Measurements from ENCODE around the gene MST1. TPM values are rescaled to one million over a fixed set of nuclear protein-coding genes. Genes with fewer than 3 reads are reported as not detected.

MST1 gene
- polyA plus RNA-seq, 4 donors, result 157 to 488 (median 335) TPM

GRCh38 chr3:49727154-49727923, 38.1 kb upstream of the MST1 start:
- H3K27me3 ChIP-seq (ENCODE audit: control insufficient read depth in 3 of 3, insufficient read depth in 3 of 3, low read length in 3 of 3), result no peaks in the 10 kb centered on the region
- peak in 1 of 2 donors; percentile 65 for DNase-seq
- H3K4me3 ChIP-seq (ENCODE audit: low read depth in 1 of 3, low read length in 3 of 3), result no peak overlapping the region
- H3K36me3 ChIP-seq (ENCODE audit: control insufficient read depth in 3 of 3, insufficient read depth in 2 of 3, low read depth in 1 of 3, low read length in 3 of 3), result peaks cover 6 to 69% (median 8%) of the 10 kb centered on the region in 3 donors
- no peak for FAIRE-seq
- WGBS, 3 donors, result 84 to 88% (median 86%) methylated on average over 18 to 19 of the region's 19 CpGs
- H3K9me3 ChIP-seq (ENCODE audit: control insufficient read depth in 2 of 2, insufficient read depth in 1 of 2, low read depth in 1 of 2, low read length in 1 of 2), result no peaks in the 10 kb centered on the region
- H3K4me1 ChIP-seq (ENCODE audit: control insufficient read depth in 3 of 3, insufficient read depth in 2 of 3, low read depth in 1 of 3, low read length in 2 of 3), result peaks cover 0 to 19% (median 0%) of the 10 kb centered on the region in 3 donors
- H3K27ac ChIP-seq (ENCODE audit: low read depth in 1 of 3, low read length in 2 of 3), result no peak overlapping the region

GRCh38 chr3:49725906-49726681, 36.8 kb upstream of the MST1 start:
- peak in 1 of 2 donors; percentile 83 for DNase-seq
- Histone ChIP-seq H3K9me3 (ENCODE audit: control insufficient read depth in 2 of 2, insufficient read depth in 1 of 2, low read depth in 1 of 2, low read length in 1 of 2) (no peaks in the 10 kb centered on the region), H3K27me3 (ENCODE audit: control insufficient read depth in 3 of 3, insufficient read depth in 3 of 3, low read length in 3 of 3) (no peaks in the 10 kb centered on the region), H3K4me3 (ENCODE audit: low read depth in 1 of 3, low read length in 3 of 3) (no peak overlapping the region), H3K27ac (ENCODE audit: low read depth in 1 of 3, low read length in 2 of 3) (peak overlapping the region in 2 of 3 donors; percentile 30 to 47), H3K4me1 (ENCODE audit: control insufficient read depth in 3 of 3, insufficient read depth in 2 of 3, low read depth in 1 of 3, low read length in 2 of 3) (peaks cover 0 to 19% (median 0%) of the 10 kb centered on the region in 3 donors), H3K36me3 (ENCODE audit: control insufficient read depth in 3 of 3, insufficient read depth in 2 of 3, low read depth in 1 of 3, low read length in 3 of 3) (peaks cover 4 to 72% (median 6%) of the 10 kb centered on the region in 3 donors)
- no peak for FAIRE-seq
- 54 to 77% (median 56%) methylated on average over 11 of the region's 11 CpGs for WGBS, 3 donors

- peak overlapping the region; percentile 90 to 99 (median 91) for H3K27ac ChIP-seq (ENCODE audit: low read depth in 1 of 3, low read length in 2 of 3)
- H3K27me3 ChIP-seq (ENCODE audit: control insufficient read depth in 3 of 3, insufficient read depth in 3 of 3, low read length in 3 of 3), result no peaks in the 10 kb centered on the region
- H3K4me3 ChIP-seq (ENCODE audit: low read depth in 1 of 3, low read length in 3 of 3), result peak overlapping the region in 2 of 3 donors; percentile 64 to 86
- H3K36me3 ChIP-seq (ENCODE audit: control insufficient read depth in 3 of 3, insufficient read depth in 2 of 3, low read depth in 1 of 3, low read length in 3 of 3), result peaks cover 0 to 68% (median 4%) of the 10 kb centered on the region in 3 donors
- no peaks in the 10 kb centered on the region for H3K9me3 ChIP-seq (ENCODE audit: control insufficient read depth in 2 of 2, insufficient read depth in 1 of 2, low read depth in 1 of 2, low read length in 1 of 2)
- FAIRE-seq, result no peak
- peaks cover 0 to 19% (median 0%) of the 10 kb centered on the region in 3 donors for H3K4me1 ChIP-seq (ENCODE audit: control insufficient read depth in 3 of 3, insufficient read depth in 2 of 3, low read depth in 1 of 3, low read length in 2 of 3)
- peak; percentile 46 to 55 for DNase-seq
- WGBS, 3 donors, result 20 to 25% (median 21%) methylated on average over 6 of the region's 6 CpGs
Measured at GRCh38 chr3:49724586-49724985, 35.3 kb upstream of the MST1 start.

GRCh38 chr3:49723628-49724551, 34.6 kb upstream of the MST1 start, which contains the start of gene GMPPB:
Gene GMPPB, minus strand, starts transcription at chr3:49723951. Its CDS starts 225 bp downstream, at chr3:49723726.
- WGBS, 3 donors, result 0 to 1% (median 1%) methylated on average over 95 to 102 of the region's 102 CpGs
- H3K27me3 ChIP-seq (ENCODE audit: control insufficient read depth in 3 of 3, insufficient read depth in 3 of 3, low read length in 3 of 3), result no peaks in the 10 kb centered on the region
- peak; percentile 98 for DNase-seq
- peaks cover 0 to 24% (median 0%) of the 10 kb centered on the region in 3 donors for H3K4me1 ChIP-seq (ENCODE audit: control insufficient read depth in 3 of 3, insufficient read depth in 2 of 3, low read depth in 1 of 3, low read length in 2 of 3)
- H3K27ac ChIP-seq (ENCODE audit: low read depth in 1 of 3, low read length in 2 of 3), result peak within 1 kb of the TSS; percentile 97 to 99 (median 99)
- no peaks in the 10 kb centered on the region for H3K9me3 ChIP-seq (ENCODE audit: control insufficient read depth in 2 of 2, insufficient read depth in 1 of 2, low read depth in 1 of 2, low read length in 1 of 2)
- H3K4me3 ChIP-seq (ENCODE audit: low read depth in 1 of 3, low read length in 3 of 3), result peak within 1 kb of the TSS; percentile 78 to 98 (median 86)
- H3K36me3 ChIP-seq (ENCODE audit: control insufficient read depth in 3 of 3, insufficient read depth in 2 of 3, low read depth in 1 of 3, low read length in 3 of 3), result peaks cover 0 to 64% (median 4%) of the 10 kb centered on the region in 3 donors
- no peak for FAIRE-seq

- H3K9me3 ChIP-seq (ENCODE audit: control insufficient read depth in 2 of 2, insufficient read depth in 1 of 2, low read depth in 1 of 2, low read length in 1 of 2), result no peaks in the 10 kb centered on the region
- no peaks in the 10 kb centered on the region for H3K27me3 ChIP-seq (ENCODE audit: control insufficient read depth in 3 of 3, insufficient read depth in 3 of 3, low read length in 3 of 3)
- H3K36me3 ChIP-seq (ENCODE audit: control insufficient read depth in 3 of 3, insufficient read depth in 2 of 3, low read depth in 1 of 3, low read length in 3 of 3), result peaks cover 0 to 67% (median 4%) of the 10 kb centered on the region in 3 donors
- WGBS, 3 donors, result 1% methylated on average over 19 to 20 of the region's 20 CpGs
- DNase-seq (peak; percentile 85 to 90), FAIRE-seq (no peak)
- peak overlapping the region; percentile 97 to 99 (median 99) for H3K27ac ChIP-seq (ENCODE audit: low read depth in 1 of 3, low read length in 2 of 3)
- peak overlapping the region; percentile 78 to 98 (median 86) for H3K4me3 ChIP-seq (ENCODE audit: low read depth in 1 of 3, low read length in 3 of 3)
- H3K4me1 ChIP-seq (ENCODE audit: control insufficient read depth in 3 of 3, insufficient read depth in 2 of 3, low read depth in 1 of 3, low read length in 2 of 3), result peaks cover 0 to 31% (median 0%) of the 10 kb centered on the region in 3 donors
Measured at GRCh38 chr3:49723296-49723627, 34.0 kb upstream of the MST1 start.

GRCh38 chr3:49722896-49723295, 33.6 kb upstream of the MST1 start:
- Histone ChIP-seq H3K4me1 (ENCODE audit: control insufficient read depth in 3 of 3, insufficient read depth in 2 of 3, low read depth in 1 of 3, low read length in 2 of 3) (peaks cover 0 to 34% (median 0%) of the 10 kb centered on the region in 3 donors), H3K27me3 (ENCODE audit: control insufficient read depth in 3 of 3, insufficient read depth in 3 of 3, low read length in 3 of 3) (no peaks in the 10 kb centered on the region), H3K9me3 (ENCODE audit: control insufficient read depth in 2 of 2, insufficient read depth in 1 of 2, low read depth in 1 of 2, low read length in 1 of 2) (no peaks in the 10 kb centered on the region), H3K36me3 (ENCODE audit: control insufficient read depth in 3 of 3, insufficient read depth in 2 of 3, low read depth in 1 of 3, low read length in 3 of 3) (peaks cover 0 to 68% (median 4%) of the 10 kb centered on the region in 3 donors), H3K27ac (ENCODE audit: low read depth in 1 of 3, low read length in 2 of 3) (peak overlapping the region; percentile 97 to 99 (median 99)), H3K4me3 (ENCODE audit: low read depth in 1 of 3, low read length in 3 of 3) (peak overlapping the region; percentile 78 to 98 (median 86))
- FAIRE-seq (no peak), DNase-seq (no peak)
- WGBS, 3 donors, result 39 to 67% (median 46%) methylated on average over 8 of the region's 8 CpGs

- Histone ChIP-seq H3K27me3 (ENCODE audit: control insufficient read depth in 3 of 3, insufficient read depth in 3 of 3, low read length in 3 of 3) (no peaks in the 10 kb centered on the region), H3K4me1 (ENCODE audit: control insufficient read depth in 3 of 3, insufficient read depth in 2 of 3, low read depth in 1 of 3, low read length in 2 of 3) (peaks cover 0 to 34% (median 0%) of the 10 kb centered on the region in 3 donors), H3K9me3 (ENCODE audit: control insufficient read depth in 2 of 2, insufficient read depth in 1 of 2, low read depth in 1 of 2, low read length in 1 of 2) (no peaks in the 10 kb centered on the region), H3K36me3 (ENCODE audit: control insufficient read depth in 3 of 3, insufficient read depth in 2 of 3, low read depth in 1 of 3, low read length in 3 of 3) (peaks cover 0 to 68% (median 4%) of the 10 kb centered on the region in 3 donors), H3K4me3 (ENCODE audit: low read depth in 1 of 3, low read length in 3 of 3) (no peak overlapping the region), H3K27ac (ENCODE audit: low read depth in 1 of 3, low read length in 2 of 3) (peak overlapping the region in 1 of 3 donors; percentile 99)
- DNase-seq (no peak), FAIRE-seq (no peak)
- 83 to 87% (median 84%) methylated on average over 26 of the region's 26 CpGs for WGBS, 3 donors
Measured at GRCh38 chr3:49721896-49722781, 32.9 kb upstream of the MST1 start.

All from small intestine (tissue), 7 donors.